IPS-15b (cell line): Measurements from ENCODE around the gene RRP15.

Experiments used
- H3K27me3 ChIP-seq: one replicate; pipeline ENCODE4 v1.6.1; 2013; ENCODE audit warnings: low read length; ENCODE audit not compliant: control insufficient read depth, insufficient read depth
- H3K36me3 ChIP-seq: one replicate; pipeline ENCODE4 v1.6.1; 2013; ENCODE audit warnings: low read length; ENCODE audit not compliant: control insufficient read depth, insufficient read depth
- H3K4me1 ChIP-seq: one replicate; pipeline ENCODE4 v1.6.1; 2013; ENCODE audit warnings: mild to moderate bottlenecking, low read length; ENCODE audit not compliant: control insufficient read depth, insufficient read depth
- H3K4me3 ChIP-seq: one replicate; pipeline ENCODE4 v1.5.1; 2013; ENCODE audit warnings: low read depth, low read length
- H3K9ac ChIP-seq: one replicate; pipeline ENCODE4 v1.6.1; 2013; ENCODE audit warnings: low read depth, mild to moderate bottlenecking, low read length
- H3K9me3 ChIP-seq: one replicate; pipeline ENCODE4 v1.6.1; 2013; ENCODE audit warnings: mild to moderate bottlenecking, low read length; ENCODE audit not compliant: control insufficient read depth, insufficient read depth

RRP15 gene

GRCh38 chr1:218383681-218384080, 98.6 kb downstream of the RRP15 start:
- Histone ChIP-seq H3K9ac (no peak overlapping the region), H3K27me3 (no peaks in the 10 kb centered on the region), H3K4me3 (no peak overlapping the region), H3K36me3 (no peaks in the 10 kb centered on the region), H3K9me3 (no peaks in the 10 kb centered on the region), H3K4me1 (no peaks in the 10 kb centered on the region)

- H3K4me3 ChIP-seq: no peak overlapping the region
- no peaks in the 10 kb centered on the region for H3K27me3 ChIP-seq
- H3K4me1 ChIP-seq: no peaks in the 10 kb centered on the region
- H3K9ac ChIP-seq: no peak overlapping the region
- H3K9me3 ChIP-seq: no peaks in the 10 kb centered on the region
- H3K36me3 ChIP-seq: no peaks in the 10 kb centered on the region
These were observed 99.5 kb downstream of the RRP15 start for GRCh38 chr1:218384581-218384993.
